Psoas muscle (tissue), 8 donors: Measurements from ENCODE around the gene PACSIN3. TPM values are rescaled to one million over a fixed set of nuclear protein-coding genes. Genes with fewer than 3 reads are reported as not detected.

Experiments
- ATAC-seq, 4 donors: fragments of 200-7000 bp; cut with Tn5 transposase; one replicate each; pipeline ENCODE4 v1.9.1; 2020; ENCODE audit warnings: moderate library complexity in 3 of 4, mild to moderate bottlenecking in 2 of 4
- DNase-seq, 2 donors: peaks; one replicate each; pipeline ENCODE4 v3.0.0-alpha.2; 2020
- H3K27ac ChIP-seq: fragments of 200-600 bp; one replicate; pipeline ENCODE4 v1.8.0; 2022
- H3K27me3 ChIP-seq, 3 donors: fragments of 200-600 bp in 1 of 3; one replicate each; pipeline versions ENCODE4 v1.6.1 to v1.8.0; 2013 to 2022; ENCODE audit warnings: low read length in 2 of 3, mild to moderate bottlenecking in 2 of 3, moderate library complexity in 1 of 3; ENCODE audit not compliant: insufficient read depth in 3 of 3
- H3K36me3 ChIP-seq, 2 donors: fragments of 200-600 bp in 1 of 2; one replicate each; pipeline versions ENCODE4 v1.6.1 to v1.8.0; 2013 to 2022; ENCODE audit warnings: low read depth in 1 of 2, mild to moderate bottlenecking in 1 of 2, moderate library complexity in 1 of 2; ENCODE audit not compliant: insufficient read depth in 1 of 2
- H3K4me1 ChIP-seq: fragments of 200-600 bp; one replicate; pipeline ENCODE4 v1.8.0; 2022
- H3K4me3 ChIP-seq: fragments of 200-600 bp; one replicate; pipeline ENCODE4 v1.8.0; 2022; ENCODE audit warnings: mild to moderate bottlenecking
- H3K9me3 ChIP-seq: fragments of 200-600 bp; one replicate; pipeline ENCODE4 v1.8.0; 2022
- WGBS, 3 donors: extraction: QIAGEN DNeasy Blood & Tissue Kit; methylation state at CpG; one replicate each; pipeline versions ENCODE4 v1.1.6 to v1.1.7; 2013; 5-methylcytosine and 5-hydroxymethylcytosine counted together
- intact Hi-C, 2 donors: fragments of 100-400 bp; cut with DNase I; formaldehyde crosslinking; loops; one replicate each; pipeline versions ENCODE4 v1.11.0 to v1.14.2; 2022
- polyA plus RNA-seq, 3 donors: library from polyadenylated mRNA; stranded (reverse); fragments of 200-250 nt; gene quantifications; one replicate each; pipeline ENCODE4 v1.2.3, GENCODE V29; 2013
- total RNA-seq, 4 donors: library from RNA; stranded (reverse); fragmentation: NEBNext Ultra II Directional in 2 of 4; extraction: Animal tissue kit (Norgen Biotek cat#: 25700) in 2 of 4; gene quantifications; one replicate each; pipeline versions ENCODE4 v1.2.1 to v1.2.4, GENCODE V29; 2021 to 2023
- TF ChIP-seq, protein P1 (sequence below): fragments of 200-600 bp; IDR thresholded peaks from one replicate; pipeline ENCODE4 v1.8.0; 2022; ENCODE audit warnings: antibody characterized with exemption
- donor health status: healthy with polysubstance abuse.
- donor health status: DM: no; HTN: no; CAD: no; lungs with moderate emphysema.
- donor health status: Bipolar disorder and iron deficiency.
- donor health status: healthy.
- donor health status: DM: yes; HTN: yes; CAD: no.
- donor health status: DM: no; HTN: no; CAD: no.
- donor health status: DM: no; HTN: no; CAD: no.
- donor health status: DM: yes; HTN: yes; CAD: no.

Gene PACSIN3
- total and polyA plus RNA-seq, 7 donors = 90.4 to 430 (median 284) TPM

DNA sequence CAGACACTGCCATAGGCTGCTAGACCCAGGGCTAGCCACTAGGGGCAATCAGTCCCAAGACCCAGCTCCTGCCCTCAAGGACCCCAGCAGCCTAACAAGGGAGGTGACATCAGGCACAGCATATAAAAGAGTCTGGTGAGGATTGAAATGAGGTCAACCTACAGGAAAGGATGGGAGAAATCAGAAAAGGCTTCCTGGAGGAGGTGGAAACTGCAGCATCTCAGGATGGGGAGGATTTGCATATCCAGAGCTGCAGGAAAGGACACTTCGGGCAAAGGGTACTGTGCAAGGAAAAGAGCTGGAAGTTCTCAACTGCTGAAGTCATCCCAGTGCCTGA, 6.6 kb downstream of the PACSIN3 start:
- Histone ChIP-seq H3K27ac (peak overlapping the region; percentile 95), H3K36me3 (peaks cover 0 to 65% of the 10 kb centered on the region in 2 donors), H3K27me3 (no peaks in the 10 kb centered on the region), H3K4me1 (peaks cover 75% of the 10 kb centered on the region), H3K4me3 (peak overlapping the region; percentile 93), H3K9me3 (no peaks in the 10 kb centered on the region)
- DNase-seq (peak; percentile 38 to 69), ATAC-seq (no peak)
- WGBS, 3 donors = 81 to 91% (median 88%) methylated on average over 1 of the region's 1 CpG
- intact Hi-C loops = loop anchor here in 1 of 2 donors (5.0 kb wide), 1 partner anchor 78 kb away; the partner anchor contains the start of gene NR1H3
- TF ChIP-seq, protein P1, sequence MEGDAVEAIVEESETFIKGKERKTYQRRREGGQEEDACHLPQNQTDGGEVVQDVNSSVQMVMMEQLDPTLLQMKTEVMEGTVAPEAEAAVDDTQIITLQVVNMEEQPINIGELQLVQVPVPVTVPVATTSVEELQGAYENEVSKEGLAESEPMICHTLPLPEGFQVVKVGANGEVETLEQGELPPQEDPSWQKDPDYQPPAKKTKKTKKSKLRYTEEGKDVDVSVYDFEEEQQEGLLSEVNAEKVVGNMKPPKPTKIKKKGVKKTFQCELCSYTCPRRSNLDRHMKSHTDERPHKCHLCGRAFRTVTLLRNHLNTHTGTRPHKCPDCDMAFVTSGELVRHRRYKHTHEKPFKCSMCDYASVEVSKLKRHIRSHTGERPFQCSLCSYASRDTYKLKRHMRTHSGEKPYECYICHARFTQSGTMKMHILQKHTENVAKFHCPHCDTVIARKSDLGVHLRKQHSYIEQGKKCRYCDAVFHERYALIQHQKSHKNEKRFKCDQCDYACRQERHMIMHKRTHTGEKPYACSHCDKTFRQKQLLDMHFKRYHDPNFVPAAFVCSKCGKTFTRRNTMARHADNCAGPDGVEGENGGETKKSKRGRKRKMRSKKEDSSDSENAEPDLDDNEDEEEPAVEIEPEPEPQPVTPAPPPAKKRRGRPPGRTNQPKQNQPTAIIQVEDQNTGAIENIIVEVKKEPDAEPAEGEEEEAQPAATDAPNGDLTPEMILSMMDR = peak; percentile 47

DNA sequence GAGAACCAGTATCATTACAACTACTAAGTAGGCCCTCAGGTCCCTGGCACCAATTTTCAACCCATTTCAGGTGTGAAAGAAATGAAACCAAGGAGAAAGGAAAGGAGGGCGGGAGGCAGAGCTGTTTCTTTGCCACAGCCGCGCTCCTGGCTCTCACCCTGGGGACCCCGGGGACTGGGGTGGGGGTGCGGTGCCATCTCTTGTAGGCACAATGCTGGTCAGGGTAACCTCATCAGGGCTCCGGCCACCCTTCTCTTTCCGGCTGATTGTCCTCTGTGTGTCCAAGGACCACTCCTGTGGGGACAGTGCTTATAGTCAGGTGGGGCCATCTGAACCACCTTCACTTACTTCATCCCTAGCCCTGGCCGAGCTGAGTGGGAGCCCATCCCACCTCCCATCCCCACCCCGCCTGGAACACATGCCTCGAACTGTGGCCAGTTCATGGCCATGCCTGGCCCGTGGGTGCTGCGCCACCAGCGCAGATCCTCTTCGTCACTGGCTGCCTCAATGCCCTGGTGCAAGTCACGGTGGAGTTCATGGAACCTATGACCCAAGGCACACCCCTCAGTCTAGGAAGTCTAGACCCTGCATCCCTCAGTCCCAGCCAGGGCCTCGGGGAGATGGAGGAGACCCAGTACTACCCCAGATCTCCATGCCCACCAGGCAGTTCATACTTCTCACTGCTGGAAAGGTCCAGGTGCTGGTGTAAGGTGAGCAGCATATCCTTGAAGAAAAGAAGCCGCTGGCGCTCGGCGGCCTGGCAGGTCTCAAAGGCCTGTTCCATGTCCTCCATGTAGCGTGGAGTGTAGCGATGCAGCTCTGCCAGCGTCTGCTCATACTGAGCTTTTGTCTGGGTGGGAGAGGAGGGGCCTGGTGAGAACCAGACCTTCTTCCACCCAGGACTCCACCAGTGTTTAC, 7.2 kb downstream of the PACSIN3 start:
- TF ChIP-seq, protein P1 = no peak
- H3K36me3 ChIP-seq = peaks cover 0 to 70% of the 10 kb centered on the region in 2 donors
- no peaks in the 10 kb centered on the region for H3K27me3 ChIP-seq
- 81 to 89% (median 83%) methylated on average over 23 of the region's 23 CpGs for WGBS, 3 donors
- H3K4me1 ChIP-seq = peaks cover 74% of the 10 kb centered on the region
- H3K27ac ChIP-seq = peak overlapping the region; percentile 95
- ATAC-seq (no peak), DNase-seq (no peak)
- intact Hi-C loops = loop anchor here in 1 of 2 donors (5.0 kb wide), 1 partner anchor 78 kb away; the partner anchor contains the start of gene NR1H3
- no peaks in the 10 kb centered on the region for H3K9me3 ChIP-seq
- peak overlapping the region; percentile 93 for H3K4me3 ChIP-seq

DNA sequence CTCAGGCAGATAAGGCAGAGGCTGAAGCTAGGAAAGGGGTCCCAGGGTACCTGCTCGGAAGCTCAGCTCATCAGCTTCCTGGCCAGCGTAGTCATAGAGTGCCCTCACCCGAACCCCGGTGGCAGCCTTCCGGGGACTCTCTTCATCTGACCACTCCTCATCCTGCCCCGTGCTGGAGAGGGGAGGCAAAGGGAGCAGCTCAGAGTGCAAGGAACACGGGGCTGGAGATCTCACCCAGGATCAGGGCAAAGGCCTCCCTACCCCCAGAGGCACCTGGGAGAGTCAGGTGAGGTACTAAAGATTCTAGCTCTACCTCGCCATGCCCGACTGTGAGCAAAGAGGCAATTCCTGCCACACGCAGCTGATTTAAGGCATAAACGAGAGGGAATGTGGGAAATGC, 7.9 kb downstream of the PACSIN3 start:
- Histone ChIP-seq H3K36me3 (peaks cover 0 to 77% of the 10 kb centered on the region in 2 donors), H3K4me3 (peak overlapping the region; percentile 19), H3K27me3 (no peaks in the 10 kb centered on the region), H3K9me3 (no peaks in the 10 kb centered on the region), H3K27ac (peak overlapping the region; percentile 95), H3K4me1 (peaks cover 72% of the 10 kb centered on the region)
- TF ChIP-seq, protein P1 = no peak
- no peak for DNase-seq
- no peak for ATAC-seq
- 66 to 85% (median 70%) methylated on average over 11 of the region's 11 CpGs for WGBS, 3 donors
- intact Hi-C loops = loop anchor here in 1 of 2 donors (5.0 kb wide), 1 partner anchor 79 kb away; the partner anchor contains the start of gene NR1H3

DNA sequence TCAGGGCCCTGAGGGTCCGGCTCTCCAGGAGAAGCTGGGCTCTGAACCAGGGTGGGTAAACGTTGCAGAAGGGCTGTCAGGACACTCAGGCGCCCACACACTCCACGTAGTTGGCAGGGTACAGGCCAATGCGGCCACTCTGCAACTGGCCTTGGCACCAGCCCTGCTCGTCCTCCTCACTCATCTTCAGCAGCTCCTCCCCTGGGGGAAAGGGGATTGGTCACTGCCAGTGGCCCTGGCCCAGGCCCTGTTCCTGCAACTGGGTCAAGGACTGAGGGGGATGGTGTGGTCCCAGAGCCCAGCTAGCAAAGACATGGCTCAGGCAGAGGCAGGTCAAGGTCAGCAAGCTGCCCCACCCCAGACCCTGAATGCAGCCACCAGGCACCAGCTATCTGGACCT, 8.4 kb downstream of the PACSIN3 start:
- TF ChIP-seq, protein P1 = no peak
- WGBS, 3 donors = 6 to 21% (median 20%) methylated on average over 6 of the region's 6 CpGs
- H3K4me1 ChIP-seq = peaks cover 74% of the 10 kb centered on the region
- DNase-seq (peak; percentile 70 to 88), ATAC-seq (peak; percentile 20 to 51 (median 30))
- peaks cover 0 to 81% of the 10 kb centered on the region in 2 donors for H3K36me3 ChIP-seq
- peak overlapping the region; percentile 94 for H3K4me3 ChIP-seq
- H3K27ac ChIP-seq = peak overlapping the region; percentile 95
- H3K27me3 ChIP-seq = no peaks in the 10 kb centered on the region
- intact Hi-C loops = loop anchor here in 1 of 2 donors (5.0 kb wide), 1 partner anchor 79 kb away; the partner anchor contains the start of gene NR1H3
- no peaks in the 10 kb centered on the region for H3K9me3 ChIP-seq
